GM23338 (cell line): ENCODE measurements around the gene ENTHD1.

Experiments
- CREB1 ChIP-seq: fragments of 250-450 bp; sonication (Bioruptor Pico); IDR thresholded peaks from 2 replicates; pipeline ENCODE4 v1.5.0; 2020; ENCODE audit warnings: low read depth, mild to moderate bottlenecking, moderate library complexity
- CTCF ChIP-seq, 2 experiments: fragments of 200-600 bp in 1 of 2; sonication (generic) in 1 of 2; conservative IDR thresholded peaks; 2 replicates each; pipeline versions ENCODE4 v1.5.1 to v1.6.1; 2016 to 2017; ENCODE audit warnings: antibody characterized with exemption in 2 of 2, low read depth in 2 of 2, mild to moderate bottlenecking in 2 of 2, moderate library complexity in 1 of 2
- ETS1 ChIP-seq: IDR thresholded peaks from 2 replicates; pipeline ENCODE4 v1.6.1; 2016; ENCODE audit warnings: antibody characterized with exemption
- EZH2 ChIP-seq: fragments of 200-600 bp; sonication (generic); IDR thresholded peaks from one replicate; pipeline ENCODE4 v1.8.0; 2017; ENCODE audit warnings: antibody characterized with exemption, mild to moderate bottlenecking, low read depth; ENCODE audit not compliant: unreplicated experiment
- EZH2phosphoT487 ChIP-seq: fragments of 200-600 bp; sonication (generic); IDR thresholded peaks from one replicate; pipeline ENCODE4 v1.8.1; 2018; ENCODE audit warnings: antibody characterized with exemption; ENCODE audit not compliant: unreplicated experiment
- JUNB ChIP-seq: IDR thresholded peaks from one replicate; pipeline ENCODE4 v1.6.1; 2016; ENCODE audit warnings: antibody characterized with exemption; ENCODE audit not compliant: unreplicated experiment
- NANOG ChIP-seq: IDR thresholded peaks from 2 replicates; pipeline ENCODE4 v1.6.1; 2016; ENCODE audit warnings: antibody characterized with exemption, borderline replicate concordance
- POLR2AphosphoS5 ChIP-seq: IDR thresholded peaks from 2 replicates; pipeline ENCODE4 v1.6.1; 2016; ENCODE audit warnings: antibody characterized with exemption, low read depth
- REST ChIP-seq: IDR thresholded peaks from one replicate; pipeline ENCODE4 v1.6.1; 2018; ENCODE audit warnings: antibody characterized with exemption; ENCODE audit not compliant: unreplicated experiment
- STAT1 ChIP-seq: IDR thresholded peaks from one replicate; pipeline ENCODE4 v1.6.1; 2016; ENCODE audit warnings: antibody characterized with exemption; ENCODE audit not compliant: unreplicated experiment
- ZNF114 ChIP-seq: fragments of 250-450 bp; sonication (Bioruptor Pico); IDR thresholded peaks from 2 replicates; pipeline ENCODE4 v1.5.0; 2020; ENCODE audit warnings: mild to moderate bottlenecking, moderate library complexity
- ZNF331 ChIP-seq: fragments of 250-450 bp; sonication (Bioruptor Pico); IDR thresholded peaks from 2 replicates; pipeline ENCODE4 v1.5.0; 2020; ENCODE audit warnings: low read depth, mild to moderate bottlenecking, moderate library complexity

DNA sequence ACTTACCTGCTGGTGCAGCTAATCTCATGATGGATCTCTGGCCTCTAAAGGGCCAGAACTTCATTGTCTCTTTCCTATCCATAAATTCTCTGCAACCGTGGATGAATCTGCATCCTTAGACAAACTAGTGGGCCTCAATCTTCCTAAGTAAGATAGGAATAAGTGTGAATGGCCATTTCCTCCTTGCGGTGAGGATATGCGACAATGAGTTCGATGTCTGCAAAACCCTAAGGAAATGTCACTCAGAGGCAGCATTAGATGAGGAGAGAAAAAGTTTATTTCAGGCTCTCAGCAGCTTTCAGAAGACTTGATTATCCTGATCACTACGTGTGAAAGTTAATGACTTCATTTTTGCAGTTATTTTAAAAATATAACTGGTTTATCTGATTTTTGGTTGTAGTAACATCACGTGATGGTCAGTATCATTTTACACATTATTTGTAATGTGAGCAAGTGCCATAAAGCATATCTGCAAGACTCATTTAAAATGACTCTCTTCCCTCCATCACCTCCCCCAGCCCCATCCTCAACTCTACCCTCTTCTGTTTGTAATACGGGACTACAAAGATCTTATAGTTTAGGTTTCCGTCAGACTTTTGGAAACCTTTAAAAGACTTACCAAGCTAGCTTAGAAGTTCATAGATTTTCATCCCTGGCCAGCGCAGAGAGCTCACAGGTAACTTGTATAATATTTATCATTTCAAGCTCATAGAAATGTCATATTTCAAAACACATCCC is 17.5 kb upstream of the ENTHD1 start:
- no peak for TF ChIP-seq CTCF (conservative IDR thresholded peaks at IDR 0.05; ENCODE audit: low read depth in 2 of 2)
- no peak for TF ChIP-seq POLR2AphosphoS5
- no peak for TF ChIP-seq CREB1 (CRISPR knock-in tag)
- TF ChIP-seq STAT1: no peak
- TF ChIP-seq EZH2phosphoT487: no peak
- TF ChIP-seq REST: no peak
- no peak for TF ChIP-seq NANOG
- TF ChIP-seq JUNB: no peak
- TF ChIP-seq ZNF114 (CRISPR knock-in tag): no peak
- TF ChIP-seq ZNF331 (CRISPR knock-in tag): no peak
- no peak for TF ChIP-seq EZH2
- TF ChIP-seq ETS1: no peak
